GM12891 (cell line): Measurements from ENCODE around the gene PDZK1IP1.
A peak's percentile ranks its signal among the peaks of the same experiment; 100 is the strongest.
"Not testable (repeated sequence)": the region's sequence is repeated elsewhere in the genome, so short reads cannot be mapped to it uniquely, and the experiment has no call there.

Experiments used
- DNase-seq: peaks from one replicate; pipeline ENCODE4 v3.0.0; 2011; ENCODE audit warnings: low spot score; ENCODE audit not compliant: insufficient read length
- FAIRE-seq: peaks from 2 replicates; lab custom pipeline; 2011; peaks lifted over from hg19 to GRCh38; lab: Jason Lieb, UNC
- PAX5 ChIP-seq: IDR thresholded peaks from 2 replicates; pipeline ENCODE4 v1.6.1; 2011; ENCODE audit warnings: low read length, moderate library complexity, mild to moderate bottlenecking; ENCODE audit not compliant: insufficient read depth, severe bottlenecking
- POLR2A ChIP-seq: IDR thresholded peaks from 2 replicates; pipeline ENCODE4 v1.6.1; 2011; ENCODE audit warnings: low read depth, low read length, control low read depth
- POLR2AphosphoS5 ChIP-seq: IDR thresholded peaks from 2 replicates; pipeline ENCODE4 v1.6.1; 2011; ENCODE audit warnings: low read depth, low read length, control low read depth
- POU2F2 ChIP-seq: IDR thresholded peaks from 2 replicates; pipeline ENCODE4 v1.6.1; 2011; ENCODE audit warnings: low read depth, mild to moderate bottlenecking, control low read depth, low read length, moderate library complexity
- SPI1 ChIP-seq: IDR thresholded peaks from 2 replicates; pipeline ENCODE4 v1.6.1; 2011; ENCODE audit warnings: low read depth, low read length, control low read depth
- TAF1 ChIP-seq: IDR thresholded peaks from 2 replicates; pipeline ENCODE4 v1.6.1; 2011; ENCODE audit warnings: low read depth, low read length, control low read depth

The PDZK1IP1 gene

DNA sequence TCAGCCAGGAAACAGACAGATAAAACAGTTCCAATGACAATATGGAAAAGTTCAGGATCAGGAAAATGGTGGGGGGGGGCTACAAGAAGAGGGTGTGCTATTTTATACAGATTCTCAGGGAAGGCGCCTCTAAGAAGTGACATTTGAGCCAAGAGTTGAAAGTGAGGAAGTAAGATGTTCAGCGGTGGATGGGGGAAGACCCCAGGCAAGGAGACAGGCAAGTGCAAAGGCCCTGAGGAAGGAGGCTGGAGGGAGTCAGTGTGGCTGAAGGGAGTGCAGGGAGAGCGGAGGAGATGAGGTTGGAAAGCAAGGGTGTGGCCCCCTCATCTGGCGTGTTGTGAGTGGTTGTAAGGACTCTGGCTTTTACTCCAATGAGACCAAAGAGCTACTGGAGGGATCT is 8.4 kb upstream of the PDZK1IP1 start:
- FAIRE-seq (no peak), DNase-seq (no peak)
- TF ChIP-seq PAX5: no peak
- no peak for TF ChIP-seq SPI1
- no peak for TF ChIP-seq POU2F2
- no peak for TF ChIP-seq TAF1
- no peak for TF ChIP-seq POLR2AphosphoS5
- no peak for TF ChIP-seq POLR2A

DNA sequence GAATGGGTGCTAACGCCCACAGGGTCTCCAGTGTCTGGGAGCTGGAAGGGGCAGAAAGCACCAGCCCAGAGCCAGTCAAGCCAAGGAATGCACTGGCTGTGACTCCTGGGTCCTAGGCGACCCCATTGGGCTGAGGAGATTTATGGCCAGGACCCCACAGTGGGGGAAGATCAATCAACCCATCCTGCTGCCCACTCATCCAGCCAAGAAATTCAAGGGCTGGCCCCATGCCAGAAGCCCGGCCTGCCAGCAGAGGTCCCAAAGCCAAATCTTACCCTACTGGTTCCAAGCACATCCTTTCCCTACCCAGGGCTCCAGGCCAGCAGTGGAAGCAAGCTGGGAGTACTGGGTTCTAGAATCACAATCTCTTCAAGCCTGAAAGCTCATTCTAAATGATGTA is 6.8 kb upstream of the PDZK1IP1 start:
- no peak for TF ChIP-seq POLR2A
- no peak for TF ChIP-seq POU2F2
- TF ChIP-seq PAX5: no peak
- no peak for TF ChIP-seq TAF1
- no peak for TF ChIP-seq SPI1
- TF ChIP-seq POLR2AphosphoS5: no peak
- no peak for FAIRE-seq
- DNase-seq: no peak

DNA sequence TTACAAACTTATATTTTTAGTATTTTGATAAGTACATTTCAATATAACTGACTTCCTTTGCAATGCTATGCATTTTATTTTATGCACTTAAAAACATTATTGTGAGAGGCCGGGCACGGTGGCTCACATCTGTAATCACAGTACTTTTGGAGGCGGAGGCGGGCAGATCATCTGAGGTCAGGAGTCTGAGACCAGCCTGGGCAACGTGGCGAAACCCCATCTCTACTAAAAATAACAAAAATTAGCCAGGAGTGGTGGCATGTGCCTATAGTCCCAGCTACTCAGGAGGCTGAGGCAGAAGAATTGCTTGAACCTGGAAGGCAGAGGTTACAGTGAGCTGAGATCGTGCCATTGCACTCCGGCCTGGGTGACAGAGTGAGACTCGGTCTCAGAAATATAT is 6.1 kb upstream of the PDZK1IP1 start:
- DNase-seq, FAIRE-seq: not testable (repeated sequence)

DNA sequence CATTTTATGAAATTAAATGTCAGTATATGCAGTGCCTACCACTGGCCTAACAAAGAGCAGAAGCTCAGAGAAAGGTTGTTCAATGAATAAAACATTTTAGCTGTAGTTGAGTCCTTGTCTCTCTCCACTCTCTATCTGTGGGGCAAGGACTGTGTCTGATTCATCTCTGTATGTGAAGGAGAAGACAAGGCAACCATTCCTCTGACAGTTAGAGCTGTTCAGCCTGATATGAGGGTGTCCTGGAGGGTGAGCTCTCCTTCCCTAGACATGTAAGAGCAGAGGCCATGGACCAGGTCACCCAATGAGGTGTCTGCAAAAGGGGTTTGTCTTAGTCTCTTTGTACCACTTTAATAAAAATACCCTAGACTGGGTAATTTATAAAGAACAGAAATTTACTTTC is 4.5 kb upstream of the PDZK1IP1 start:
- FAIRE-seq (no peak), DNase-seq (no peak)
- TF ChIP-seq TAF1 (no peak), POU2F2 (no peak), SPI1 (no peak), POLR2AphosphoS5 (no peak), POLR2A (no peak), PAX5 (no peak)

DNA sequence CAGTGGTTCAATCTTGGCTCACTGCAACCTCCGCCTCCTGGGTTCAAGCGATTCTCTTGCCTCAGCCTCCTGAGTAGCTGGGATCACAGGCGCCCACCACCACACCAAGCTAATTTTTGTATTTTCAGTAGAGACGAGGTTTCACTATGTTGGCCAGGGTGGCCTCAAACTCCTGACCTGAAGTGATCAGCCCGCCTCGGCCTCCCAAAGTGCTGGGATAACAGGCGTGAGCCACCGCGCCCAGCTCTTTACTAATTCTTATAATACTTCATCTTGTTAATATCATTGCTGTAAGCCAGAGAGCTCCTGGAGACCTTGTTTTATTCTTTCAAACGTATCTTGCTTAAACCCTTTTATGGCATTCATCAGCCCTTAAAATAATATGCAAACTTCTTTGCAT is 3.7 kb upstream of the PDZK1IP1 start:
- not testable (repeated sequence) for DNase-seq

DNA sequence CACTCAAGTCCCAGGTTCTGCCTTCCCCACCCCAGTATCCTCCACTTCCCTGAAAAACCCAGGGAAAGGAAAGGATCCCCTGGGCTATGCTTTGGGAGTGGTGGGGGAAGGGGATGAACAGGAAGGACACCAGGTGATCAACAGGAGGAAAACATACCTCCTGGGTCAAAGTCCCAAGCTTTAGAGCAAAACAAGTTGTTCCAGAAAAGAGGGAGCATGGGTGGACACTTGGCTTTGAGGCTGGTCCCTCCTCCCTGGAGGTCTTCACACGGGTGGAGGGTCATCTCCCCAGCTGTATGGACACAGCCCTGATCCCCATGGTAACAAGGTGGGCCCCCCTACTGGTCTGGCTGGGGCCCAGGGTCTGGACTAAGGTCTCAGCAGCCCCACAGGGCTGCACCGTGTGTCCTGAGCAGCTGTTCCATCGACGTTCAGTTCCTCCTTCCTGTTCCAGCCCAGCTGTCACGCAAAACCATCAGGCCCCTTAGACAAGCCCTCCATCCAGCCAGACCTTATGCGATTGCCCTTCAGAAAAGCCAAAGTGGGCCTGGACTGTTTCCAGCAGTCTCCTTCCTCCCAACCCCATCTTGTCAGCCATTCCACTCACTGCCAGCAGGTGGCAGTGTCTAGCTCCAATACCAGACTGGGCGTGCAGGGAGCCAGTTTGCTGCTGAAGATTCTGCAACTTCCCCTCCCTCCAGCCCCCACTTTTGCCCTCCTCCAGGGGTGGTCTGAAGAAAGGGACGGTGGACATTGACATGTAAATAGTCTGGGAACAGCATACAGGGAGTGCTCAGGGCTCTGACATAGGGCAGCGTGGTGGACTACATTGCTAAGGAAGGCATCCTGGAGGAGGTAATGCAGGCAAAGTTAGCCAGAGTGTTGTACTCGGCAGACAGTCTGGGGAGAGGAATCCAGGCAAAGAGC is 2.9 kb upstream of the PDZK1IP1 start:
- peak; percentile 62 for DNase-seq
- TF ChIP-seq TAF1 (no peak), SPI1 (peak; percentile 20; the same call in 1 of the 2 replicates), POLR2AphosphoS5 (no peak)
- FAIRE-seq: peak; percentile 95

More for the DNA sequence above, 3.7 kb upstream of the PDZK1IP1 start:
- not testable (repeated sequence) for FAIRE-seq

DNA sequence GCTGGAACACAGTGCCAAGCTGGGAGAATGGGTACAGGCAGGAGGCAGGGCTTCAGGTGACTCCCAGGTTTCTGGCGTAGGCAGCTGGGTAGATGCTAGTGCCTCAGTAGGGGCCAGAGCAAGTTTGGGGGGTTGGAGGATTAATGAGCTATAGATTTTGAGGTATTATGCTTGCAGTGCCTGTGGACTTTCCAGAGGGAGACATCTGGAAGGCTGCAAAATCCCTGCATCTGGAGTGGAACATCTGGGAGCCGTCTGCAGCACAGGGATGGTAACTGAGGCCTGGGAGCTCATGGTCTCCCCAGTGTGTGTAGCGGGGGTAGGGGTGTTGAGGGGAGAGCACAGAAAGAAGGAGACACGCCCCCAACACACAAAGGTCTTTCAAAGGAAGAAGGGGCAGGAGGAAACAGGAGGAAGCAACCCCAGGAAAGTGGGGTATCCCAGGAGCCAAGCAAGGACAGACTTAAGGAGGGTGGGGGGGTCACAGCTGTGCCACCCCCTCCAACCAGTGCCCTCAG is 2.2 kb upstream of the PDZK1IP1 start:
- DNase-seq (no peak), FAIRE-seq (no peak)
- TF ChIP-seq POLR2AphosphoS5: no peak
- TF ChIP-seq PAX5: no peak
- no peak for TF ChIP-seq POU2F2
- TF ChIP-seq SPI1: no peak
- TF ChIP-seq TAF1: no peak
- no peak for TF ChIP-seq POLR2A

DNA sequence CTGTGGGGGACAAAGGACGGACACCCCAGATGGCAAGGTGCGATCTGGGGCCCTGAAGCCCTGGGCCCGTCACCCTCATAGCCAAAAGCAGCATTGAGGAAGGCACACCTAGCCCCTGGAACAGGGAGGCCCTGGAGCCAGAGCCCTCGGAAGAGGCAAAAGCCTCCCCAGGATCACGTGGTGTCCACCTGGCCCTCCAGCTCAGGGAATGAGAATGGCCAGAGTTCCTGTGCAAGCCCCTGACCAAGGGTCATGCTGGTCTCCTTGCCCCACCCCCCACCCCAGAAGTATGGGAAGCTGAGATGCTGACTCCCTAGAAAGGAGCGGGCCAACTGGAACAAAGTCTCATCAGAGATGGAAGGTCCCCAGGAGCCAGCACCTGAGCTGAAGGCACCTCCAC is 1.0 kb upstream of the PDZK1IP1 start:
- DNase-seq (no peak), FAIRE-seq (no peak)
- TF ChIP-seq POLR2A (no peak), TAF1 (no peak), PAX5 (no peak), POU2F2 (no peak), POLR2AphosphoS5 (no peak), SPI1 (no peak)

DNA sequence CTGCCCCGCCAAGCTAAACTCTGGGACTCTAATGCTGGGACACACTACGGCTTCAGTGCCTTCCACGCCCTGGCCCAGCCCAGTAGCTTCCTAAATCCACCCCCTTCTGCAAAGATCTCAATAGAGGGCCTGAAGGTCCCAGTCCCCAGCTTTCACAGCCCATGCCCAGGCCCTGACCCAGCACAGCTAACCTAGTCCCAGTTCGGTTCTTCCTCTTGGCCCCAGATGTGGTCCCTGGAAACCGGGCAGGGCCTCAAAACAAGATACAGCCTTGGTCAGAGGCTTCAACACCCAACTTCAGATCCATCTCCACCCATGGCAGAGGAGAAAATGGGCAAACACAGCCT is 646 bp upstream of the PDZK1IP1 start:
- FAIRE-seq (no peak), DNase-seq (no peak)
- no peak for TF ChIP-seq TAF1
- no peak for TF ChIP-seq POLR2AphosphoS5
- no peak for TF ChIP-seq PAX5
- TF ChIP-seq POLR2A: no peak
- no peak for TF ChIP-seq POU2F2
- TF ChIP-seq SPI1: no peak

DNA sequence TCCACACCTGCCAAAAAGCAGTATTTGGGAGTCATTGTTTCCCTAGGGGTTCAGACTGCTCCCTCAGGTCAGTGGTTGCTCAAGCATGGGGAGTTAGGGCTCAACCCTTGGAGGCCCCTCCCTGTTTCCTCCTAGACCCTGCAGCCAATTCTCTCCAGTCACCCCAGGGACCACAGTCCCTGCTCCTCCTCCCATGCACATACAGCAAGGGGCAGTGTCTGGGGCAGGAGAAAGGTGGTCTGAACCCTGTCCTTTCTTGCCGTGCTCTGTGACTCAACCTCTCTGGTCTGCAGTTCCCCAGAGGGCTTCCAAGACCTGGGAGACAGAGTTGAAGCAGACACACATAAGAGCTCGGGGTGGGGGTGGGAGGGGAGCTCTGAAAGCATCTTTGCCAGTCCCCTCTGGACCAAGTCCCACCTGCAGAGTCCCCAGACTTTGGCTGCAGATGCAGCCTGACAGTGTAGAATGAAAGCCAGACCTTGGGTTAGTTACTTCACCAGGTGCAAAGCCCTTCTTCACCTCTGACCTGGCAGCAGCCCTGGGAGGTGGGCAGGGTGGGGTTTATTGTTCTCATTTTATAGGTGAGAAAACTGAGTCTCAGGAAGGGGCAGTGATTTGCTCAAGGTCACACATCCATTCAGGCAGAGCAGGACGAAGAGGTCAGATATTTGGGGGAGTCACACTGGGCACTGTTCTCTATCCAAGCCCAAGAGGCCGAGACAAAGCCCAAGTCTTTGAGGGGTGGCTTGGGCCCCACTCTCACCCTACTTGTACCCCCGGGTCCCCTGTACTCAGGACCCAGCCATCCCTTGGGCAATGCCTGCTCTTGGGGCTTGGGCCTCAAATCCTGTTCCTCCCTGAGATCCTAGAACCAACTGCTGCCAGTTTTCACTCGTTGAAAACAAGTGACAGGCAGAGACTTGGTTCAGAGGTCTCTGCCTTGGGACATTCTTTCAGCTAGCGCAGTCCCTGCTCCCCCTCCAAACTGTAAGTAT is 748 bp downstream of the PDZK1IP1 start:
- TF ChIP-seq POLR2A (no peak), TAF1 (no peak), SPI1 (no peak), POLR2AphosphoS5 (no peak), POU2F2 (no peak), PAX5 (no peak)
- no peak for FAIRE-seq
- DNase-seq: no peak
